HG02884 (cell line): Measurements from ENCODE around the gene PRM3.

Experiments
- ATAC-seq: cut with Tn5 transposase; IDR thresholded peaks from one replicate; pipeline ENCODE4 v1.9.1; 2021; ENCODE audit warnings: mild to moderate bottlenecking, moderate library complexity; ENCODE audit not compliant: unreplicated experiment

PRM3 gene

GRCh38 chr16:11283820-11284248, 10.4 kb upstream of the PRM3 start:
- ATAC-seq = no peak

DNA sequence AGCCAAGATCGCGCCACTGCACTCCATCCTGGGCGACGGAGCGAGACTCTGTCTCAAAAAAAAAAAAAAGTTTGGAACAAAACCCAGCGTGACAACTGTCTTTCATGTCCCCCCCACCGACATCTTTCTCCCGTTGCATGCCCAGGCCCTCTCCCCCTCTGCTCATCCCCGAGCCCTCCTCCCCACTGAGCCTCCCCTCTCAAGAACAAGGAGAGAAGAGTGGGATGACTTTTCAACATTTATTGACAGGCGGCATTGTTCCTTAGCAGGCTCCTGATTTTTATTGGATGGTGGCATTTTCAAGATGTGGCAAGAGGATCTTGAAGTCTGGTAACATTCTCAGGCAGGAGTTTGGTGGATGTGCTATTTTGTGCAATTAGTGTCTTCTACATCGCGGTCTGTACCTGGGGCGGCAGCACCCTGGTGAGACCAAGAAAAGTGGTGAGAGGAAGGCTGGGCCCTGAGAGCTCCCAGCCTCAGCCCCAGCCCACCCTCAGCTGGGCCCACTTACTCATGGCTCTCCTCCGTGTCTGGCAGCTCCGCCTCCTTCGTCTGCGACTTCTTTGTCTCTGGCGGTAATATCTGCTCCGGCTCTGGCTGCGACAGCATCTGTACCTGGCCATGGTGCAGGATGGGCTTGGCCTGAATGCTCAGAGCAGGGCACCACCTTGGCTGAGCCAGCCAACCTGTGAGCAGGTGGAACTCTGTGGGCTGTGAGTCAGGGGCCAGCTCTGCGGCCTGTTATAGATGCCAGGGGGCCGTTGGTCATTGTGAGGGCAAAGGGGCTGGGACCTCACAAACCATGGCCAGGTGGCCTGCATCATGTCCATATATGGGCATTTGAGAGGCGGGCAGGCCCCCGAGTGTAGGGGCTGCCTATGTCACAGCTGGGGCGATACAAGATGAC, 7.4 kb upstream of the PRM3 start, which contains the start of gene PRM1:
PRM1 (minus strand) TSS at position 715 of the 907 bp plus-strand sequence; CDS start at position 623, 92 bp downstream.
- no peak for ATAC-seq

DNA sequence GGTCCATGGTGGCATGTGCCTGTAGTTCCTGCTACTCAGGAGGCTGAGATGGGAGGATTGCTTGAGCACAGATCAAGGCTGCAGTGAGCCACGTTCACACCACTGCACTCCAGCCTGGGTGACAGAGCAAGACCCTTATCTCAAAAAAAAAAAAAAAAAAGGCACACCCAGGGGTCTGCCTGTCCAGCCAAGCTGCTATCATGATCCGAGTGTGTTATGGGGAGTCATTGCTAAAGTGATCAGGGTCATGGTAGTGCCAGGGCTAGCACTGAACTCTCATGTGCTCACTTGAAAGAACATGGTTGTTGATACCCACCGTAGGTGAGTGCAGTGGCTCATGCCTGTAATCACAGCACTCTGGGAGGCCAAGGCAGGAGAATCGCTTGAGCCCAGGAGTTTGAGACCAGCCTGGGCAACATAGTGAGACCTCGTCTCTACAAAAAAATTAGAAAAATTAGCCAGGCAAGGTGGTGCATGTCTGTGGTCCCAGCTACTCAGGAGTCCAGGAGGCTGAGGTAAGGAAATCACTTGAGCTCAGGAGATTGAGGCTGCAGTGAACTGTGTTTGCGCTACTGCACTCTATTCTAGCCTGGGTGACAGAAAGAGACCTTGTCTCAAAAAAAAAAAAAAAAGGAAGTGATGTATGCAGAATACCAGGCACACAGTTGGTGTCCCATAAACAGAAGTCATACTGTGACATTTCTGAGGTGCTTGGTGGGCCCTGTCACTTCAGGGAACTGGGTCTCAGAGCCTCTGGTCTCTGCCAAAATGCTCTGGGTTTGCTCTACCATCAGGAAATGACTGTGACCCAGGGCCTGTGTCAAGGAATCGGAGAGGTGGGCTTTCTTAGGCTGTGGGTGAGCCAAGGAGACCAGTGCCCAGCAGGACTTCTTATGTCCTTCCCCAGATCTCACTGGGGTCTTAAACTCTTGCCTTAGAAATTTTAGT, 5.5 kb upstream of the PRM3 start:
- ATAC-seq = no peak

- no peak for ATAC-seq
These were observed 4.3 kb upstream of the PRM3 start for GRCh38 chr16:11277607-11278337.

- ATAC-seq = no peak
These were observed 3.6 kb upstream of the PRM3 start for GRCh38 chr16:11276896-11277593.

DNA sequence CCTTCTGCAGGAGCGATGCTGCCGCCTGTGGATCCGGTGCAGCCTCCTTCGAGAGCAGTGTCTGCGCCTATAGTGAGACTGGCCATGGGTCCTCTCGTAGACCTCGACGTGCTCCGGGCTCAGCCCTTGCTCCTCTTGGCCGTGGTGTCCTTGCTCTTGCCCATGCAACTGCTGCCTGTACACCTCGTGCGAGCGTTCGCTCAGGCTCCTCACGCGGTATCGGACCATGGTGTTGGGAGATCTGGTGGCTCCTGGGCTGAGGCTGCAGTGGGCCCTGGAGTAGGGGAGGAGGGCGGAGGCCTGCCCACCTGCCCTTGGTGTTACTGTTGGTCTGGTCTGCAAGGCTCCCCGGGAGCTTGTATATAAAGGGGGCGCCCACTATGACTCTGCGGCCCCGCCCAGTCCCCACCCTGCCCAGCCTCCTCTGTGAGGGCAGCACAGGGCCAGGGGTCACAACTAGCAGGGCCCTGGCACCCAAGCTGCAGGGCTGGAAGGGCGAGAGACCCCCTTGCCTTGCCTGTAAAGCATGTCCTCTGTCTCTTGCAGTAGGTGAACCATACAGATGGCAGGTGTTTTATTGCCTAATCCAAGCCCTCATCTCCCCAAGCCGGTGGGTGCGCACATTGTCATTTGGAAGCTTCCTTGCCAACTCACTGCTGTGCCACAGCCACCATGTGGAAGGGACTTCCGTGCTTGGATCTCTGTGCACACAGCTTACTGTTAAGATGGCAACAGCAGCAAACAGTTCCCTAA, 2.9 kb upstream of the PRM3 start, which contains the start of gene PRM2:
PRM2 (minus strand) TSS at position 338 of the 753 bp plus-strand sequence; CDS start at position 228, 110 bp downstream.
- no peak for ATAC-seq

GRCh38 chr16:11274964-11275363, 1.5 kb upstream of the PRM3 start:
- no peak for ATAC-seq

DNA sequence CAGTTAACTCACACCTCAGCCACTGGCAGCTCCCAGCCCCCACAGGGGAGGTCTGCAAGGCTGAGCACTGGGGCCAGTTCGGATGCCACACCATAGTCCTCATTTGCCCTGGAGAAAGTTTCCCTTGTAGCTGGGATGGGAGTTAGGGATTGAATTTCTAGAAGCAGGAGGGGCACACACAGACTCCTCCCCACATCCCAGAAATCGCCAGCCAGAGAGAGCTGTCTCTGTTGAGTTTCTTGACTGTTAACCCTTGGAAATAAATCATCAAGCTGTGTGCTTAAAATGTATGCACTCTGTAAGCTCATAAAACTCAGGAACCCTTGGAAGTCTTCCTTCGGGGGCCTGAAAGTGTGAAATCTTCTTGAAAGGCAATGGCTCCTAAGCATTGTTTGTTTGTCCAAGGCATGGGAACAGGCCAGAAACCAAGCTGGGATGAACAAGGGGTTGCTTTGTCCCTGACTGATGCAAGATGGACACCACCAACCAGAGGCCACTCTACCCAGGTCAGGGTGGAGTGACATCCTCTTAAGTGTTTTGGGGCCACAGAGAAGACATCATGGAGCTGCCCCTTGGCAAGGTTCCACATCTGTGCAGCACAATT, 394 bp upstream of the PRM3 start:
- no peak for ATAC-seq

GRCh38 chr16:11272484-11272883, 945 bp downstream of the PRM3 start:
- no peak for ATAC-seq

- ATAC-seq = no peak
These were observed 1.8 kb downstream of the PRM3 start for GRCh38 chr16:11271610-11272009.

DNA sequence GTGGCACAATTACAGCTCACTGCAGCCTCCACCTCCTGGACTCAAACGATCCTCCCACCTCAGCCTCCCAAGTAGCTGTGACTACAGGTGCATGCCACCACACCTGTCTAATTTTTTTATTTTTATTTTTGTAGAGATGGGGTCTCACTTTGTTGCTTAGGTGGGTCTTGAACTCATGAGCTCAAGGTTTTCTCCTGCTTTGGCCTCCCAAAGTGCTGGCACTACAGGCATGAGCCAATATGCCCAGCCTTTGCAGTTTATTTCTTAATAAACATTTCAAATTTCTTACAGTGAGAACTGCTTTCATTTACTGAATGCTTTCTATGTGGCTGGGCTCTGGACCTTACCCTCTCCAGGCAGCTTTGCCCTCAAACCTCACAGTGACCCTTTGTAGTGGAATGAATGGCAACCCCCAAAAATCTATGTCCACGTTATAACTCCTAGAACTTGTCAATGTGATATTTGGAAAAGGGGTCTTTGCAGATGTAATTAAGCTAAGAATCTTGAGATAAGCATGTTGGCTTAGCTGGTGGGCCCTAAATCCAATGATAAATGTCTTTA, 2.7 kb downstream of the PRM3 start:
- ATAC-seq = no peak

DNA sequence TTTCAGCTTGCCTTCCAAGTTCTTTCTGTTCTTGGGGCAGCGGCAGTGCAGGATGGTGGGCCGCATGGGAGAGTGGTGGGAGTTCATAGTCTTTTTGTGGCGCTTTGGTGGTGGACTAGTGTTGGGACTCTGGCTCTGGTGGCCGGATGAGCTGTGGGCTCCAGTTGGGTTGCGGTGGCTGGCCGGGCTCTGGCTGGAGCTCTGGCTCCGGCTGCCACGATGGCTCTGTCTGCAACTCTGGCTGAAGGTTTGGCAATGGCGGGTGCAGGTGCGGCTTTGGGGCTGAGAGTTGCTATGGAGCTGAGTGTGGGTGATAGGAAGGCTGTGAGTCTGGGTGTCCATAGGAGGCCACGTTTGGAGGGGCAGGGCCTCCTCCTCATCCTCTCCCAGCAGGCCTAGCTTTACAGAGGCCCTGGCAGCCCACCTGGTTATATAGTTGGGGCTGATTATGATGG, 4.5 kb downstream of the PRM3 start, which contains the start of gene TNP2:
TNP2 (minus strand) TSS at position 405 of the 455 bp plus-strand sequence; CDS start at position 342, 63 bp downstream.
- no peak for ATAC-seq

- no peak for ATAC-seq
These were observed 8.3 kb downstream of the PRM3 start for GRCh38 chr16:11265124-11265523.

- no peak for ATAC-seq
These were observed 9.1 kb downstream of the PRM3 start for GRCh38 chr16:11264155-11264832.

DNA sequence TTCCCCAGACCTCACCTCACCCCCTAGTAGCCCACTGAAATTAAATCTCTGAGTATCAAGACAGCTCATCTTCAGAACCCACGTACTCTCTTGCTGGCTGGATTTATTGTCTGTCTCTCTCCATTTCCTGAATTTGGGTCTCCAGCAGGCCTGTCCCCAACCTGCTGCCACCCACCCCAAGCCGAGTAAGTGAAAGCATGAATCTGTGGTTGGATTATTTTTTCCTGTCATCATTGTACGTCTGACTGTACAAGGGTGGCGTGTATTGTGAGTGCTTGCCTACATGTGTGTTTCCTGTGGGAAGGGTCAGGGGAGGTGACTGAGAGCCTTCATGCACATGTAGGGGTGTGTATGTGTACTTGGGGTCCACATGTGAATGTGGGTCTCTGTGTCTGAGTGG, 9.7 kb downstream of the PRM3 start:
- no peak for ATAC-seq

- no peak for ATAC-seq
These were observed 10.5 kb downstream of the PRM3 start for GRCh38 chr16:11262915-11263314.

GRCh38 chr16:11260596-11260966, 12.8 kb downstream of the PRM3 start:
- ATAC-seq = no peak
